Cardiac muscle cell (in vitro differentiated cells and primary cell): ENCODE data around the gene PIGQ. TPM values are rescaled to one million over a fixed set of nuclear protein-coding genes. Genes with fewer than 3 reads are reported as not detected.

Source experiments
- DNase-seq, 2 donors: peaks; one replicate each; pipeline versions ENCODE4 v3.0.0 to v3.0.0-alpha.2; 2010 to 2017; ENCODE audit warnings: low read depth in 1 of 2, low spot score in 1 of 2
- H3K27ac ChIP-seq: fragments of 200-600 bp; sonication (generic); 2 replicates; pipeline ENCODE4 v1.5.1; 2016
- H3K27me3 ChIP-seq: fragments of 200-600 bp; sonication (generic); 2 replicates; pipeline ENCODE4 v1.6.0; 2016; ENCODE audit warnings: control low read depth
- H3K36me3 ChIP-seq: fragments of 200-600 bp; sonication (generic); 2 replicates; pipeline ENCODE4 v1.5.1; 2016; ENCODE audit warnings: control low read depth
- H3K4me1 ChIP-seq: fragments of 200-600 bp; sonication (generic); 2 replicates; pipeline ENCODE4 v1.8.1; 2017; ENCODE audit warnings: low read depth, mild to moderate bottlenecking, mixed run types
- H3K4me3 ChIP-seq: fragments of 200-600 bp; sonication (generic); 2 replicates; pipeline ENCODE4 v1.5.1; 2016; ENCODE audit warnings: mild to moderate bottlenecking
- H3K9me3 ChIP-seq: fragments of 200-600 bp; sonication (generic); 2 replicates; pipeline ENCODE4 v1.5.1; 2017; ENCODE audit warnings: low read depth, mild to moderate bottlenecking, control low read depth
- polyA plus RNA-seq: library from polyadenylated mRNA; unstranded; fragments of >200 nt; fragmentation: Nextera tagmentation; extraction: Ambion mirVana; gene quantifications from 2 replicates; pipeline ENCODE4 v1.2.1, GENCODE V29; 2016
- total RNA-seq: library from RNA; depleted of rRNA; stranded (reverse); fragments of >200 nt; gene quantifications from 2 replicates; pipeline ENCODE4 v1.2.3, GENCODE V29; 2016
- TF ChIP-seq, protein P1 (sequence below): IDR thresholded peaks from 2 replicates; pipeline ENCODE4 v1.5.1; 2012; ENCODE audit warnings: low read depth, mild to moderate bottlenecking, low read length

The PIGQ gene
- total and polyA plus RNA-seq, 2 experiments from 2014 or later, result 110 to 124 TPM

DNA sequence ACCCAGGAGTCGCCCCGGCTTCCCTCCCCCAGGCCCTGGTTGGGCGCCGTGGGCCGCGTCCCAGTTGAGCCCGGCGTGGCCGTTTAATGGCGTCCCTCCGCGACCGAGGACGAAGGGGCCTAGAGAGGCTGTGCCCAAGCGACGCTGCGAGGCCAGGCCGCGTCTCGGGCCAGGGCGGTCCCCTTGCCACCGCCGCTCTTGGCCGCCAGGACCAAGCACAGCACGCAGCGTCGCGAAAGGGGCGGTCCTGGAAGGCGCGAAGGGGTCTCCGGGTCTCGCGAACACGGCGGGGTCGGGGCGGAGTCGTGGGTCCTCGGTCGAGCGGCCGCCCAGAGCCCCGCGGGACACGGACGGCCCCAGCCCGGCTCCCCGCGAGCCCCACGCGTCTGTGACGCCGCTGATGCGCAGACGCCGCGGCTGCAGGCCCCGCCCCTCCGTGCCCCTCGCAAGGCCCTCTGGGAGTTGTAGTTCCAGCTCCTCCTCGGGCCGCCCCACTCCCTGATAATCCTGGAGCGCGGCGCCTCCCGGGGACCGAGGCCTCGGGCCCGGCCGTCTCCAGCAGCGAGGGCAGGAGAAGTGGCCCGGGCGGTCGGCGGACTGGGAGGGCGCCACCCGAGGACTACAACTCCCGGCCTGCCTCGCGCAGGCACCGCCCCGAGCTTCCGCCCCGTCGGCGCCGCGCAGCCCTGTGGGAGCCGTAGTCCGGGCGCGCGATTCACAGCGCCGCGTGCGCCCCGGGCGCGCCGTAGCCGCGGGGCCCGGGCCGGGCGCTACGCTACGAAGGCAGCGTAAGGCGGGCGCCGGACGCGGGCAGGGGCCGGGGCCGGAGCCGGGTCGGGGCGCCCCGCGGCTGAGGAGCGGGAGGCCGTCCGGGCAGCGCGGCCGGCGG, 42.5 kb upstream of the PIGQ start, which contains the start of gene CAPN15:
TSS of gene CAPN15 (plus strand) at position 698 of the 889 bp plus-strand sequence. CDS start 19,127 bp downstream, outside the sequence.
- Histone ChIP-seq H3K36me3 (no peaks in the 10 kb centered on the region), H3K27me3 (no peaks in the 10 kb centered on the region), H3K4me1 (peaks cover 23% of the 10 kb centered on the region), H3K4me3 (peak within 1 kb of the TSS; percentile 75), H3K27ac (peak within 1 kb of the TSS; percentile 98), H3K9me3 (no peaks in the 10 kb centered on the region)
- TF ChIP-seq, protein P1, sequence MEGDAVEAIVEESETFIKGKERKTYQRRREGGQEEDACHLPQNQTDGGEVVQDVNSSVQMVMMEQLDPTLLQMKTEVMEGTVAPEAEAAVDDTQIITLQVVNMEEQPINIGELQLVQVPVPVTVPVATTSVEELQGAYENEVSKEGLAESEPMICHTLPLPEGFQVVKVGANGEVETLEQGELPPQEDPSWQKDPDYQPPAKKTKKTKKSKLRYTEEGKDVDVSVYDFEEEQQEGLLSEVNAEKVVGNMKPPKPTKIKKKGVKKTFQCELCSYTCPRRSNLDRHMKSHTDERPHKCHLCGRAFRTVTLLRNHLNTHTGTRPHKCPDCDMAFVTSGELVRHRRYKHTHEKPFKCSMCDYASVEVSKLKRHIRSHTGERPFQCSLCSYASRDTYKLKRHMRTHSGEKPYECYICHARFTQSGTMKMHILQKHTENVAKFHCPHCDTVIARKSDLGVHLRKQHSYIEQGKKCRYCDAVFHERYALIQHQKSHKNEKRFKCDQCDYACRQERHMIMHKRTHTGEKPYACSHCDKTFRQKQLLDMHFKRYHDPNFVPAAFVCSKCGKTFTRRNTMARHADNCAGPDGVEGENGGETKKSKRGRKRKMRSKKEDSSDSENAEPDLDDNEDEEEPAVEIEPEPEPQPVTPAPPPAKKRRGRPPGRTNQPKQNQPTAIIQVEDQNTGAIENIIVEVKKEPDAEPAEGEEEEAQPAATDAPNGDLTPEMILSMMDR, result no peak
- DNase-seq, result peak; percentile 92 to 94

- TF ChIP-seq, protein P1, result no peak
- peak overlapping the region; percentile 50 for H3K4me3 ChIP-seq
- no peaks in the 10 kb centered on the region for H3K9me3 ChIP-seq
- peak; percentile 57 to 65 for DNase-seq
- H3K27ac ChIP-seq, result peak overlapping the region; percentile 71
- no peaks in the 10 kb centered on the region for H3K36me3 ChIP-seq
- H3K27me3 ChIP-seq, result no peaks in the 10 kb centered on the region
- H3K4me1 ChIP-seq, result peaks cover 23% of the 10 kb centered on the region
These were observed 41.4 kb upstream of the PIGQ start for GRCh38 chr16:528111-529011.

DNA sequence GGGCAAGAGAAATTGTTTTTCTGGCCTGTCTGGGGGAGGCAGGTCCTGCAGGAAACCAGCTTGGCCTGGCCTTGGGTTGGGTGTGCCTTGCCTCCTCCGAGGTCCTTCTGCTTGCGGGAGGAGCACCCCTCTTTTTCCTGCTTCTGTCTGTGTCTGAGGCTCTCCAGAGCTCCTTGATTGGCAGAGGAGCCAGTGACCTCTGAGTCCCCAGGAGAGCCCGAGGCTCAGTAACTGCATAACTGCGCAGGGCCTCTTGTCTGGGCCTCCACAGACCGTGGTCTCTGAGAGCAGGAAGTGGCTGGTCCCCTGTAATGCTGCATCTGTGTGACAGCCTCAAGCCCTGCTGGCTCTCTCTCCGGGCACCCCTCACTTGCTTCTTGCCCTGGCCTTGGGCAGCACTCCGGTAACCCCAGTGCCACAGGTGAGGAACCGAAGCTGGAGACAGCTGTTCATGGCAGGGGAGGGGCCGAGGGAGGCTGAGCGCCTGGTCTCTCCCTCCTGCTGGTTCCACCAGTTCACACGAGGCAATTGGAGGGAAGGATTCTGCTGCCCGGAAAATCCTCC, 40.7 kb upstream of the PIGQ start:
- peak overlapping the region; percentile 50 for H3K4me3 ChIP-seq
- H3K27ac ChIP-seq, result no peak overlapping the region
- H3K9me3 ChIP-seq, result no peaks in the 10 kb centered on the region
- DNase-seq, result no peak
- H3K27me3 ChIP-seq, result no peaks in the 10 kb centered on the region
- H3K36me3 ChIP-seq, result no peaks in the 10 kb centered on the region
- TF ChIP-seq, protein P1, result no peak
- H3K4me1 ChIP-seq, result peaks cover 26% of the 10 kb centered on the region

DNA sequence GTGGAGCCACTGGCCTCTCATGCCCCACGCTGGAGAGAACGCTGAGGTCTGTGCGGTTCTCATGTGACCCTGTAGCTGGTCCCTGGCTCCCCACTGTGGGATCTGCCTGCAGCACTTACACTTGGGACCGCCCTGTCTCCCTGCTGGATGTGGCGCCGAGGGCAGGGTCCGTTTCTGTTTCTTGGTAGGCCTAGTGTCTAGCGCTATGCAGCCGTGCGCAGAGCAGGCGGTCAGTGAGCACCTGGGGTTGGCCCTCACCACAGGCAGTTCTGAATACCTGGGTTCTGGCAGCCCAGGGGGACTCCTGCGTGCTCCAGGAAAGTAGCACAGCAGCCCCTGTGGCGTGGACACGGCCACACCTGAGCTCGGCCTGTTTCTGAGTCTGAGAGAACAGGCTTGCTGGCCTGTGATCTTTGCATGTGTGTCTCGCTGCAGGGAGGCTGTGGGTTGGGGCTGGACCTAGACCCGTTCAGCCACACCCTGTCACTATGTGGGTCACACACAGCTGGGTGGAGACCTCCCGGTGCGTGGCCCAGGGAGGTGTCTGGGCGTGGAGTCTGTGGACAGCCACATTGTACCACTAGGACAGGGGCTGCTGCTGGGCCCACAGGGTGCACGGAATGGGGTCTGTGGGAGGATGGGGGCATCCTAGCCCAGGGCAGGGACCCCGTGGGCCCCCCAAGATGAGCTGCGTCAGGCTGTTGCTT, 39.5 kb upstream of the PIGQ start:
- Histone ChIP-seq H3K27ac (no peak overlapping the region), H3K36me3 (no peaks in the 10 kb centered on the region), H3K9me3 (no peaks in the 10 kb centered on the region), H3K4me1 (peaks cover 26% of the 10 kb centered on the region), H3K27me3 (no peaks in the 10 kb centered on the region), H3K4me3 (no peak overlapping the region)
- DNase-seq, result no peak
- TF ChIP-seq, protein P1, result no peak
